SK-N-SH treated with all-trans-retinoic acid at 6 μM for 48 hours (cell line): ENCODE measurements around the gene HAPLN3.

Experiments
- ARNTL ChIP-seq: fragments of 450-650 bp; formaldehyde crosslinking; IDR thresholded peaks from 2 replicates; pipeline ENCODE4 v1.5.0; 2020; ENCODE audit warnings: low read depth, mild to moderate bottlenecking, moderate library complexity, borderline replicate concordance
- BACH2 ChIP-seq: fragments of 250-450 bp; sonication (Bioruptor Pico); IDR thresholded peaks from 2 replicates; pipeline ENCODE4 v1.9.0; 2021; ENCODE audit warnings: mild to moderate bottlenecking, borderline replicate concordance
- ISL1 ChIP-seq: fragments of 250-450 bp; sonication (Bioruptor Pico); IDR thresholded peaks from 2 replicates; pipeline ENCODE4 v2.1.2; 2022; ENCODE audit warnings: mild to moderate bottlenecking, moderate library complexity
- PATZ1 ChIP-seq: fragments of 250-450 bp; sonication (Bioruptor Pico); IDR thresholded peaks from 2 replicates; pipeline ENCODE4 v1.8.0; 2020; ENCODE audit warnings: mild to moderate bottlenecking, moderate library complexity, borderline replicate concordance
- SNAI2 ChIP-seq: fragments of 250-450 bp; sonication (Bioruptor Pico); IDR thresholded peaks from 2 replicates; pipeline ENCODE4 v1.5.0; 2020; ENCODE audit warnings: mild to moderate bottlenecking, moderate library complexity
- TCF4 ChIP-seq: fragments of 250-450 bp; sonication (Bioruptor Pico); IDR thresholded peaks from 2 replicates; pipeline ENCODE4 v1.8.0; 2021; ENCODE audit warnings: mild to moderate bottlenecking, moderate library complexity, borderline replicate concordance
- ZFP3 ChIP-seq: fragments of 250-450 bp; sonication (Bioruptor Pico); IDR thresholded peaks from 2 replicates; pipeline ENCODE4 v1.5.0; 2020; ENCODE audit warnings: mild to moderate bottlenecking, moderate library complexity
- ZNF565 ChIP-seq: fragments of 450-650 bp; formaldehyde crosslinking; conservative IDR thresholded peaks from 2 replicates; pipeline ENCODE4 v1.5.0; 2020; ENCODE audit warnings: low read depth, mild to moderate bottlenecking, moderate library complexity

GRCh38 chr15:88876573-88876972, 18.8 kb downstream of the HAPLN3 start:
- no peak for TF ChIP-seq ZFP3 (CRISPR knock-in tag)
- TF ChIP-seq SNAI2 (CRISPR knock-in tag): no peak
- no peak for TF ChIP-seq ZNF565 (CRISPR knock-in tag)
- no peak for TF ChIP-seq ARNTL (CRISPR knock-in tag)
- no peak for TF ChIP-seq ISL1 (CRISPR knock-in tag)
- no peak for TF ChIP-seq PATZ1
- TF ChIP-seq TCF4 (CRISPR knock-in tag): no peak
- TF ChIP-seq BACH2 (CRISPR knock-in tag): no peak
